Fibroblast of skin of left quadriceps (primary cell): ENCODE data around the gene NELFA.

ENCODE experiments used
- DNase-seq, 2 experiments: peaks; one replicate each; pipeline ENCODE4 v3.0.0-alpha.2; 2013; ENCODE audit warnings: low read depth in 2 of 2

The NELFA gene

DNA sequence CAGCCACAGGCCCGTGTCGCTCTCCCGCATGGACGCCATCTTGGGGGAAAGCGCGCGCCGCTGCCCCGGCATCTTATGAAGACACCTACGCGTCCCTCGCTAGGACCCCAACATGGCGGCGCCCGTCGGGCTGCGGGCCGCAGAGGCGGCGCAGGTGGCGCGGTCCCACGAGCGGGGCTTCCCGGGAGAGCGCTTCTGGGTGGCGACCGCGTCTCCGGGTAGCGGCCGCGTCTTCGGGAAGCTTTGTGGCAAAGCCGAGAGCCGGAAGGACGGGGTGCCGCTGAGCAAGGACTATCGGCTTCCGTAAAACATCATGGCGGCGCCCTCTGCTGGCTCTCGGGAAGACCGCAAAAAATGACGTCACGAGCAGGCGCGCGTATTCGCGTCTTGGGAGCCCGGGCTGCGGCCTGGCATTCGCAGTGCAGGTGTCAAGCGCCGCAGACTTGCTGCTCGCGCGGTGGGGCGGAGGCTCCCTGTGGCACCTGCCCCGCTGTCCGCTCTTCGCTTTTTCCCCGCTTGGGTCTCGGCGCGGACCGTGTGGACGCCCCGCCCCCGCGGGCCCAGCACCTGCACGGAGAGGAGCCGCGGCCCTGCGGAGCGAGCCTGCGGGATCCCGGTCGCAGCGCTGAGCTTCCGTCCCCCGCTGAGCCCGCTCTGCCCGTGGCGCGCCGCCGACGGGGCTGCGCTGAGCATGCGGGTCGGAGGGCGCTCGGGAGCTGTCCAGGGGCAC is at the start of gene NELFA:
NELFA (minus strand) TSS at position 54 of the 730 bp plus-strand sequence; CDS start at position 39, 15 bp downstream.
- DNase-seq: peak; percentile 81 to 83

DNA sequence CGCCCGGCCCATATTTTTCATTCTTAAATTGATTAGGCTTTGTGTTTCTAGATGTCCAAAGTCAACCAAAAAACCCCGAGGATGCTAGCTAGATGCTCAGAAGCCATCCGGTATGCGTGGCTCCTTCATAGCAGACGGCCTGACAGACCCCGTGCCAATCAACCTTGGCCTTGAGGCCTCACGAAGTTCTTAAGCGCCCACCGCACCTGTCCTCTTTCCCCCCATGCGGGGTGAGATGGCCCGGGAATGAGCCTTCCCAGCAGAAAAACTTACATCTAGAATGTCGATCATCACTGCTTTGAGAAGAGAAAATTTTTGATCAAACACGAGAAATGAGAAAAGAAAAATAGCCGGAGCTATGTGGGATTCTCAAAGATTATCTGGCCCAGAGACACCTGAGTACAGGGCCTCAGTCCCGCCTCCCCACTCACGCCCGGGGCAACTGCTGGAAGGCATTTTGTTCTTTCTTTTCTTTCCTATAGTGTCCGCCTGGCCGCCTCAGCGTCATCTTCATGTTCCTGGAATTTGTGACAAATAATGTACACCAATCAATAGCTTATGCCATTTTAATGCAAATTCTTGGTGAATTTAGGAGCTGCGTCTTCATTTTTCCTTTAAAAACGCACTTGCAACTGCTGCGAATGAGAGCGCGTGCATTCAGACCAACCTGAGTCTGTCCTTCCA is 48.8 kb upstream of the NELFA start:
- DNase-seq: no peak

DNA sequence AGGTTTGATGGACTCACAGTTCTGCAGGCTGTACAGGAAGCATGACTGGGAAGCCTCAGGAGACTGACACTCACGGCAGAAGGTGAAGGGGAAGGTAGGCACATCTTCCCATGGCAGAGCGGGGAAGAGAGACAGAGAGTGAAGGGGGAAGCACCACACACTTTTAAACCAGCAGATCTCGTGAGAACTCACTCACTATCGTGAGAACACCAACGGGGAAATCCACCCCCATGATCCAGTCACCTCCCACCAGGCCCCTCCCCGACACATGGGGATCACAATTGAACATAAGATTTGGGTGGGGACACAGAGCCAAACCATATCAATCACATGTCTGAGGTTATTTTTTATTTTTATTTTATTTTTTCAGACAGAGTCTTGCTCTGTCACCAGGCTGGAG is 45.4 kb upstream of the NELFA start:
- DNase-seq: no peak

DNA sequence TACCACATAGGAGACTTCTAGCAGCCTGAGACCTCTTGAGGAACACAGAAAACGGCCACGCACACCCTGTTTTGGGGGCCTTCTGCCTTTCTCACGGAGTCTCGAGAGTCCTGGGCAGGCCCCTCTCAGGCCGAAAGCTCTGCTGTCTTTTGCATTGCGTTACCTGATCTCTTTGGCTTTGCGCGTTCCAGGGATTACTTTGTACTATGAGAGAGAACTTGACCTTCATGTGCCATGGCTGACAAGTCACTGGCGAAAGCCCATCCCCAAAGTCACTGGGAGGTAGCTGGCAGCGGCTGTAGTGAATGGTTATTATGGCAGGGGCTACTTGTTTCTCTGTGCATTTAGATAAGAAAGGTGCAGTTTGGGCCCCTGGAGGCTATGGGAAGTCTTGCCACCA is 42.3 kb upstream of the NELFA start:
- DNase-seq: no peak

DNA sequence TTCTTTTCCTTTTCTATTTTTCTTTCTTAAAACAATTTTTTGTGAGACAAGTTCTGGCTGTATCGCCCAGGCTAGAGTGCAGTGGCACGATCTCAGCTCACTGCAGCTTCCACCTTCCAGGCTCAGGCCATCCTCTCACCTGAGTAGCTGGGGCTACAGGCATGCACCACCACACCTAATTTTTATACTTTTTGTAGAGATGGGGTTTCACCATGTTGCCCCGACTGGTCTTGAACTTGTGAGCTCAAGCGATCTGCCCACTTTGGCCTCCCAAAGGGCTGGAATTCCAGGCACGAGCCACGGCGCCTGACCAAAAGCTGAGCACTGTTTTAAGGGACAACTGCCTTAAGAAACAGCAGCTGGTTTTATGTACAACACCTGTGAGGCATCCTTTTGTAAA is 41.0 kb upstream of the NELFA start:
- DNase-seq: no peak

DNA sequence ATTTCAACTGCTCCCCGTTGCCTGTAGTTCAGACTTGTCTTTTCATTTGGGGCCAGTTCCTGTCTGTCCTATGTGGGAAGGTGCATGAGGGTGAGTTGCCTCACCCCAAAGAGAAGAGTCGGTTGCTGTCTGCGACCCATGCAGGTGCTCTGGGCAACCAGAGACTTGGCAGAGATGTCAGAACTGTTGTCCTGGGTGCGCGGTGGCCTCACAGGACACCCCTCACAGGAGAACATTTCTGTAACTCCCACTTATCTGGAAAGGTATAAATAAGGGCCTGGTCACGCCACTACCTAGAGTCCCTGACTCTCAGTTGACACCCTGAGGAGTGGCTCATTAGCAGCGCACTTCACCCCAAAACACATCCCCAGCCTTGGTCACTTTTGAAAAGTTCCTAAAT is 40.6 kb upstream of the NELFA start:
- no peak for DNase-seq

DNA sequence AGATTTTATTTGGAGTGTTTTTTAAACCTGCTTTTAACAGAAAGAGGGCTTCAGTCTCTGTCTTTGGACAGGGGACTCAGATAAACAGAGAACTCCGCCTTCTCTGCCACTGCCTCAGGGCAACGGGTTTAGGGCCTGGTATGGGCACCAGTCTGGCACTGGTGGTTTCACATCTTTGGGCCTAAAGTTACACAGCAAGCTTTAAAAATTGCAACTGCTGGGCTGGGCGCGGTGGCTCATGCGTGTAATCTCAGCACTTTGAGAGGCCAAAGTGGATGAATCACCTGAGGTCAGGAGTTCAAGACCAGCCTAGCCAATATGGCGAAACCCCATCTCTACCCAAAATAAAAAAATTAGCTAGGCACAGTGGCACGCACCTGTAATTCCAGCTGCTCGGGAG is 40.1 kb upstream of the NELFA start:
- no peak for DNase-seq

DNA sequence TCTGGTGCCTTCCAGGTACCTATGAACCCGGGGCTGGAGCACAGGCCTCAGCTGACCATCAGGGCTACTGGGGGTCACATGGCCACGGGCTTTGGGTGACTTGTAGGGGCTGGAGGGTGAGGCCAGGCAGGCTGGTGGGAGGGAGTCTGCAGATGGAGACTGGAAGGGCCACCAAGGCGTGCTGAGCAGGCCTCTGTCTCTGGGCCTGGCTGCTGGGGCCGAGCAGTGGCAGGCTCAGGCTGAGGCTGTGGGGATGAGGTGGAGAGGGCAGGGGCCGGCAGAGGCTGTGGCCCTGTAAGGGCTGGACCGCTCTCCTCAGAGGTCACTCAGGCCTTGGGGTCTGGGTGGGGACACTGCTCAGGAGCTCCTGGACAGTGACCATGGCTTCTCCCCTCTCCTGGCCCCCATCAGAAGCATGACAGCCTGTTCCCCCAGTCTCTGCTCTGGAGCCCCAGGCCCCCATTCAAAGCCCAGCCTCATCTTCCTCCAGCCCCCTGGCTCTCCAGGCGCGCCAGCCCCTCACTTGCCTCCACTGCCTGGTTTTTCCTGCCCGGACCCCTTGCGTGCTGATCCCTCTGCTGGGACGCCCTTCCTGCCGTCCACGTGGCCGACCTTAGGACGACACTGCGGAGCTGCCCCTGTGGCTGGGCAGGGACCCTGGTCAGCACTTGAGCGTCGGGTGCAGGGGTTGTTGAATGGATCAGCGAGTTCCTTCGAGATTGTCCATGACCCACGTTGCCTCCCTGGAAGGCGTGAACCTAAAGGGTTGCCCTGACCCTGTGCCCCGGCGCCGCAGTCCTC is 39.2 kb upstream of the NELFA start:
- no peak for DNase-seq

DNA sequence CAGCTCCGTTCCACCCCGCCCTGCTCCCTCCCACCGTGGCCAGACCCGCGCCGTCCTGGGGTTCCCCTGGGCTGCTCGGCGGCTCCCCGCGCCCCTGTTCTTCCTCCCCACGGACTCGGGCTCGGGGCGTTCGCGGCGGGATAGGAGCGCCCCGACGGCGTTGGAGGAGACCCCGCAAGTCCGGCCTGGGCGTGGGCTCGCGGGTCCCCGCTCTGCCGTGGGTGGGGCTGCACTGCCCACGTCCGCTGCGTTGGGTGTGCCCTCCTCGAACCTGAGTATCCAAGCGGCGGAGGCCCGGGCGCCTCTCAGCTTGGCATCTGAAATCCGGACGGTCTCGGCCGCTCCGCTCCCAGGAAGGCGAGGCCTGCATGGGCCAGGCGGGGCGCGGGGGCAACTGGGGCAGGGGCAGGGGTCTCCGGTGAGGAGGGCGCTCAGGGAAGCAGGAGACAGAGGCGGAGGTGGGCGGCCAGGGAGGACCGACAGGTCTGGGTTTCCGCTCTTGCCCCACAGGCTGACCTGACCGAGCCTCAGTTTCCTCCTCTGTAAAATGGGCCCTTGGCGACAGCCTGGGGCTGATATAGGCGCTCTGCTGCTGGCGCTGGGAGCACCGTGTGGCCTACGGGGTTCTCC is 38.4 kb upstream of the NELFA start:
- no peak for DNase-seq

DNA sequence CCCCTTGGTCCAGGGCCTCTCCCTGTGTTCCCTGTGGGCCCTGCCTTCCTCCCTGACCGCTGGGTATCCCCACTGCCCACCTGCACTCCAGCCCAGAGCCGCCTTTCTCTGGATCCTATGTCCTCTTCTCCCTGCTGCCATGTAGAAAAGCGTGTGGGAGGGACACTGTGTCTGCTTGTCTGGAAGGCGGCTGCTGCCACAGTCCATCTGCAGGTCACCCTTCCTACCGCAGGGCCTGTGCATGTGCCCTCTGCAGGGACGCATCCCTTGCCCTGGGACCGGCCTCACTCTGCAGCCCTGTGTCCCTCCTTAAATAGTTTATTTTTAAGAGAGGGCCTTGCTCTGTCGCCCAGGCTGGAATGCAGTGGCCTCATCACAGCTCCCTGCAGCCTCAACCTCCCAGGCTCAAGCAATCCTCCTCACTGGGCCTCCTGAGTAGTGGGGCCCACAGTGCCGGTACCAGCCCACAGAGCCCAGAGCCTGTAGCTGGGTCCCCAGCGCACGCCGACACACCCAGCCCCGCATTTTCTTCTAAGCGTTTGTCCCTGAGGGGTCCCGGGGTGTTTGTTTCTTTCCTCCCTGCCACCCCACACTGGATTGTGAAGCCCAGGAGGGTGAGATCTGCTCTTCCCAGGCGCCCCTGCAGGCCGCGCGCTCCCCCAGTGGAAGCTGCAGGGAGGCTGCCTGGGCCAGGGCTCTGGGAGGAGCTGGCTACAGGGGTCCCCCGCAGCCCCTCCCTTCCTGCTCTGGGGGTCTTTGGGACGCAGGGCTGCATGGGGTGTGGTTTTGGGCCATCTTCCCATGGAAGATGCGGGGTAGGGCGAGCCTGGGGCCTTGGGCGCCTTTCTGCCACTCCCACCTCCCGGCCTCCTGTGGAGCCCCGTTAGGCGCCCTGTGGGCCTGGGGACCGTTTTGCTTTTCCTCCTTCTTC is 37.5 kb upstream of the NELFA start:
- DNase-seq: no peak

DNA sequence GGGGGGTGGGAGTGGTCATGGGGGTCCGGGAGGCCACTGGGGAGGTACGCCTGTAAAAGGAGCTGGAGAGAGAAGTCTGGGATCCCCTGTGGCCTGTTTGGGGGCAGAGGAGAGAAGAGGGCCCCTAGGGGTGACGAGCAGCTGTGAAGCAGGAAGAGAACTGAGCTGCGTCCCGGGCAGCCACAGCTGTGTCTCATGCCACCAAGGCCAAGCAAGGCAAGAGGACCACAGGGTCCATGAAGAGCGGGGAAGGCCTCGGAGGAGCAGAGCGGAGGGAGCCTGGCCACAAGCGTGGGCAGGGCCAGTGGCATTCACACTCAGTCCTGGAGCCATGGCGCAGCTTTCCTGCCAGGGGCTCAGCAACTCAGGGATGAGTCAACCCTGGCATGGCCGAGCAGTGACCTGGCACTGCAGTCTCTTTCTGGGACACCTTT is 36.8 kb upstream of the NELFA start:
- no peak for DNase-seq

DNA sequence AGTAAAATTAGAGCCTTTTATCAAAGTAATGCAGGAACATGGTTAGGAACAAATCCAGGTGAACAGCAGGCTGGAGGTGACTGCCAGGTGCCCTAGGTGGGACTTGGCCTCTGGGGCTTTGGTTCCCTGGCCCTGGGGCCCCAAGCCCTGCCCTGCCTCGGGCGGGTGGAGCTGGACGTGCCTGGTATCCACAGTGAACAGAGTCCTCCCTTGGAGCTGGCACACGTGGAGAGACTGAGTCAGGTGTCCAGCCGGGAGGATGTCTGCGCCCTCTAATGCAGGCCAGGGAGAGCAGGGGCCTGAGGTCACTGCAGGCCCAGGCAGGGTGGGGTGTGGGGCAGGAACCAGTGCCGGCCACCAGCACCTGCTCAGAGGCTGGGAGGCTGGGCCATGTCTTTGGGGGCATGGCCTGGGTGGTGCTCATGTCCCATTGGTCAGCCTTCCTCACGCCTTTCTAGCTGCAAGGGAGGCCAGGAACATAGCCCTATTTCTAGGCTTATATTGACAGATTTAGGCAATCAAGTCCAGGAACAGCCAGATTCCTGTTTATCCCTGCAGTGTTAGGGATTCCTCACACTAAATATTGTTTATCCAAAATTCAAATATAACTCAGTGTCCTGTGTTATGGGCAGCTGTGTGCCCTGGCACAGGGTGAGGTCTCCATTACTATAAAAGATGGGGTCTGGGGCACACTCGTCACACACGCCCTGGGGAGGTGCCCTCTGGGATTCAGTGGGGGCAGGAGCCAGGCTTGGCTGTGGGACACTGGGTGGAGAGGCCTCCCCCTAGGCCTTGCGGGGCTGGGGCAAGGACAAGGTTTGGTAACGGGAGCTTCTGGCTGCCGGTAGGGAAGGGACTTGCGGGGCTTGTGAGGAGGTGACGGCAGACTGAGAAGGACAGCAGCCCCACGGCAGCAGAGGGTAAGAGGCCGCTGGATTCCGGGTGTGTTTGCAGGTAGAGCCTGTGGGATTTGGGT is 36.1 kb upstream of the NELFA start:
- DNase-seq: no peak

DNA sequence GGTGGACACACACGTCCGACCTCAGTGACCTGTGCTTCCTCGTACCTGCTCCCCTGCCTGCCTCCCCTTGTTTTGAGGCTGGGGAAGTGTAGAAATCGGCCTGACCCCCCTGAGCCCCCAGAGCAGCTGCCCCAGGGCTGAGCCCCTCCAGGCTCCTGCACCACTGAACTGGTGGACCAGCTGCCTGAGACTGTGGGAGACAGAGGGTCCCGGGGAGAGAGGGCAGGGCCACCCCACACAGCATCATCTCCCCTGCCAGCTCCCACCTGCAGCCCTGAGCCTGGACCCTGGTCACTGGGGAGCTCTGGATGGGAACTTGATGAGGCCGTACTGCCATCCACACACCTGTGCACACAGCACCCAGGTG is 35.3 kb upstream of the NELFA start:
- DNase-seq: no peak

DNA sequence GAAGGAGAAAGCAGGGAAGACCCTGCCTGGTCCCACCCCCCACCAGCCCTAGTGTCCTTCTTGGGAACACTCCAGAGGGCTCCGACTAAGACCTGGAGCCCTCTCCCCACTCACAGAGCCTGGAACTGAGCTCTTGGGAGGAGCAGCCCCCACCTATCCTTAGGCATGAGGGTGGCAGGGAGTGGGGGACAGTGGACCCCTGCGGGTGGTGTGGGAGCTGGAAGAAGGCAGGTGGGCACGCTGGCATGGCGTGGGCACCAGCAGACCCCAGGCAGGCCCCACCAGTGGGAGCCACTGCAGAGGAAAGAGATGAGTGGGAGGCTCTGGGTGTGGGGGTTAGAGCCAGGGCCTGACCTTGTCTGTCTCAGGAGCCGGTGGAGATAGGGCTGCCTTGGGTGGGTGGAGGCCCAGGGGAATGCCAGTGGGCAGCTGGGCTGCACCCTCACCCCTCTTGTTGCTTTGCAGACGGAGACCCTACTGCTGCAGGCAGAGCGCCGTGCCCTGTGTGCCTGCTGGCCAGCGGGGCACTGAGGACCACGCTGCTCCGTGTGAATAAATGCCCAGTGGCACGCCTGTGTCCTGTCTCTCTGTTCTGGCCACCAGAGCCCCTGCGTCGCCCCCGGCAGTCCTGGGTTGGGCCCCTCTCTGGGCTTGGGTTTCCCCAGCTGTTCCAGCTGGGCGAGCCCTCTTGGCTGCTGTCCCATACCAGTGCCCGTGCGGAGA is 34.8 kb upstream of the NELFA start:
- no peak for DNase-seq

DNA sequence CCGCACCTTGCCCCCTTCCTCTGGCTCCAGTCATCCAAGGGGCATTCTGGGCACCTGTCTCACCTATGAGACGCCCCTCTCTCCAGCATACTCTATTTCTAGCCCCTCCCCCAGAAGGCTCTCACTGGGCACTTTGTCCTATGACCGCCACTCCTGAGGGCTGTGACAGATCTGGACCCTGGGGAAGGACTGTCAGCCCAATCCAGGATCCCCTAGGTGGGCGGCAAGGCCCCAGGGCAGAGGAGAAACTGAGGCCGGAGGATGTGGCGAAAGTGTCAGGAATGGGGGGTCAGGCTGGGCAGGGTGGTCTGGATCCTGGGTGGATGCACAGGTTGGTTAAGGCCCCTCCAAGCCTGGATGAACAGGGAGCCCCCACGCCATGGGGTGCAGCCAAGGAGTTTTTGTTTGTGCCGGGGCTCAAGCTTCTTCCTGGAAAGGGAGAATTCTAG is 34.2 kb upstream of the NELFA start:
- DNase-seq: no peak

DNA sequence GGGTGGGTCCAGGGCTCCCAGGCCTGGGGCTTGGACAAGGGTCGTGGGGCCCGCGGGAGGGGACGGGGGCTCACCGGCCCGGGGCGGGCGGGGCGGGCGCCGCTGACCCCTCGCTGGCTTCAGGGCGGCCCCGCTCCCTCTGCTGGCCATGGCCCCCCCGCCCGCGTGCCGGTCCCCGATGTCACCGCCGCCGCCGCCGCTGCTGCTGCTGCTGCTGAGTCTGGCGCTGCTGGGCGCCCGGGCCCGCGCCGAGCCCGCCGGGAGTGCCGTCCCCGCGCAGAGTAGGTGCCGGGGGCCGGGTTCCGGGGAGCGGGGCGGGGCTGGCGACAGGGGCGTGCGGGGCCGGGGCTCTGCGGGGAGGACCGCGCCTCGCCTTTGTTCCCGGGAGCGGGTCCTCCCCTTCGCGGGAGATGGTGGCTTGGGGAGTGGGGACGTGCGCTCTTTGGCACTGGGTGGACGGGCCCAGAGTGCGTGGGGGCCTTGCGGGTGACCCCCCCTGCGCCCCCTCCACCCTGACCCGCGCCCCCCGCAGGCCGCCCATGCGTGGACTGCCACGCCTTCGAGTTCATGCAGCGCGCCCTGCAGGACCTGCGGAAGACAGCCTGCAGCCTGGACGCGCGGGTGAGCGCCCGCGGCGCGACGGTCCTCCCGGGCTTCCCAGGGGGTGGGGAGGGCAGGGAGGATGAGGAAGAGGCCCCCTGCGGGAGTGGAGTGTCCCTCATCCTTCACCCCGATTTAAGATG is 33.6 kb upstream of the NELFA start:
- no peak for DNase-seq

DNA sequence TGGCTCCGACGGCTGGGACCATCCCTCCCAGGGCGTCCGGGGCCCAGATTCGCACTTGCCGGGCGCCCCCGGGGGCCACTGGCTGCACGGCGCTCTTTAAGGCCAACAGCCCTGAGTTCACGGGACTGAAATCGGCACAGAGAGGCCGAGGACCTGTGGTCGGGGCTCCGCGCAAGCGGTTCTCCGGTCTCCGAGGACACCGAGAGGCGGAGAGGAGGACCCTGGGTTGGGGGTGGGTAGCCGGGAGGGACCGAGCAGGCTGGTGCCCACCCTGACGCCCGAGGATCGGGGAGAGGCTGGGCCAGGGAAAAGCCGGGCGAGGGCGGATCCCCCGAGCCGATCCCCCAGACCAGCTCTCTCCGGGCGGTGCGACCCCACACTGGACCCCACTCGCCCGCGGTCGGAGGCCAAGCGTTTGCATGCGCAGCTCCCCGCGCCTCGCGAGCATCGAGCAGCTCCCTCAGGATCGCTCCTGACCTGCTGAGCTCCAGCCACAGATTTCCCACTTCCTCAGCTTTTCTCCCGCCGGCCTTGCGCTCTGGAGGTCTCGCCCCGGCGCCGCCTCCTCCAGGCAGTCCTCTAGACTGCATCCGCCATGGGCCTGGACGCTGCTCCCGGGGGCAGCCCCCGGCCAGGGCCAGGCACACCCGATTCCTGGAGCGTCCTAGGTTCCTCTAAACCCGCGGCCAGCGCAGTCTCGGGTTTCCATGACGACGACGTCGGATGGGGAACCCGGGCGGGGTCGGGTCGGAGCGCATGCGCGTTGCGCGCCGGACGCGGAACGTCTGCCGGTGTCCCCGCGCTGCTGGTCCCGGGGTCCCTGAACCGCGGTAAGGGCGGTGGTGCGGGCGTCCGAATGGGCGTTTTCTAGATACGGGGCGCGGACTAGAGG is 32.7 kb upstream of the NELFA start:
- peak; percentile 34 to 44 for DNase-seq
